GM18498 (cell line): ENCODE measurements around the gene ERI3.
"Not testable (repeated sequence)": the region's sequence is repeated elsewhere in the genome, so short reads cannot be mapped to it uniquely, and the experiment has no call there.

Experiments used
- ATAC-seq: cut with Tn5 transposase; IDR thresholded peaks from one replicate; pipeline ENCODE4 v1.9.1; 2021; ENCODE audit warnings: mild to moderate bottlenecking, moderate library complexity; ENCODE audit not compliant: unreplicated experiment

ERI3 gene

GRCh38 chr1:44217809-44218410 is 137.1 kb downstream of the ERI3 start:
- no peak for ATAC-seq

DNA sequence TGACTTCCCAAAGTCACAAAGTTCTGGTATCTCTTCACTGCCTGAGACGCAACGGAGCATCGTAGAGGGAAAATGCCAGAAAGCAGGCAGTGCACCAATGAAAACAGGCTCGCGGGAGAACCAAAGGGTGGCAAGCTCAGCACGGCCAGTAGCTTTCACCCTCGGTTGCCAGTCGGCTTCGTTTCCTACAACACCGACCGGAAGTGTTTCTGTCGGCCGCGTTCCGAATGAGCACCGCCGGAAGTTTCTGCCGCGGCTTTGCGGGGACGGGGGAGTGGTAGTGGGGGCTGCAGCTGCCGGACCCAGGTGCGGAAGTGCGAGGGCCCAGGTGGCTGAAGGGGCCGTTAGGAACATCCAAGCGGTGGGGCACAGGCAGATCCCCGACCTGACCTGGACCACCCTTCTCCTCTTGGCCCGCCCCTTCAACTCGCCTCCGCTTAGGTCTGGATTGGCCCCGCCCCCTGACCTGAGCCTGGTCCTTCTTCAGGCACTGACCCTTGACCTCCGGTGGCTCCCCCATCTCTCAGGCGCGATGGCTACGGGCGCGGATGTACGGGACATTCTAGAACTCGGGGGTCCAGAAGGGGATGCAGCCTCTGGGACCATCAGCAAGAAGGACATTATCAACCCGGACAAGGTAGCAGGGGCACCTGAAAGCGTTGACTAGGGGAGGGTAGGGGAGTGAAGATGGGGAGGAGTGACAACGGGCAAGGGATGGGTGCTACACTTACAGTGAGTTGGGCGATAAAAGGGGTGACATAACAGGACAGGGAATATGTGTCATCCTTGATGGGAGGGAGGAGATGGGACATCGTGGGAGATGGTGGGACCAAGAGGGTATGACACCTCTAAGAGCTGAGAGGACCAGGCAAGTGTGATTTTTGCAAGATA is 141.6 kb downstream of the ERI3 start, which contains the start of gene DMAP1:
DMAP1 (plus strand) TSS at position 250 of the 891 bp plus-strand sequence; CDS start at position 533, 283 bp downstream.
- ATAC-seq, result peak; percentile 76

DNA sequence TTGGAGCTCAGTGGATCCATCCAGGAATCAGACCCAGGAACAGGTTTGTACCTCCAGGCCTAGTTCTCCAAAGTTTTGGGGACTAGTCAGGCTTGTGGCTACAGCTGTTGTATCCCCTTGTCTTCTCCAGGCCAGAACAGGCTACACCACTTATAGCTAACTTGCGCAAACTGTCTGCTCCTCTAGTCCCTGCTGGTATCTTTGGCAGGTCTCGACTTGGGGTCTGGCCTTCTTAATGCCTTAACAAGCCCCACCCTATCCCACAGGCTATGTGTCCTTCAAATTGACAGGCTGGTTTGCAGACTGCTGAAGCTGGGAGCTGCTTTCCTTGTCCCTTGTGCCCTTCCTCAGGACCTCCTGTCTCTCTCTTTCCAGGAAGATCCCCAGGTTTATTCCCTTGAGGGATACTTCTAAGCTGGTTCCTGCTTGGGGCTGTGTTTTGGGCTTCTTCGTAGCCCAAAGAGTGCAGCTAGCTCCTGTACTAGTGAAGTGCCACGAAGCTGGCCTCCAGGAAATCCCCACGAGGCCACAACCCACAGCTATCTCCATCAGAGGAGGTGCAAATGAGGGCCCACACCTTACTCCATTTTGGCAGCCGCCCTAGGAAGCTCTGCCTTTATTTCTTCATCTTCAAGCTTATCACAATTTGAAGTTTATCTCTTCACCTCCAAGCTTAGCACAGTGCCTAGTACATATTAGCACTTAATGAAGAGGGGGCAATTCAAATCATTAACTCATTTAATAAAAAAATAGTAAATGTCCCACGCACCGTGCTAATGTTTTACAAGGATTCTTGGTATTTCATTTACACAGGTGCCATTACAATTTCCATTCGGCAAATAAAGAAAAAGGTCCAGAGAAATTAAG is 142.5 kb downstream of the ERI3 start:
- ATAC-seq, result no peak

- ATAC-seq, result no peak
Observed at GRCh38 chr1:44210595-44210994, 144.5 kb downstream of the ERI3 start.

DNA sequence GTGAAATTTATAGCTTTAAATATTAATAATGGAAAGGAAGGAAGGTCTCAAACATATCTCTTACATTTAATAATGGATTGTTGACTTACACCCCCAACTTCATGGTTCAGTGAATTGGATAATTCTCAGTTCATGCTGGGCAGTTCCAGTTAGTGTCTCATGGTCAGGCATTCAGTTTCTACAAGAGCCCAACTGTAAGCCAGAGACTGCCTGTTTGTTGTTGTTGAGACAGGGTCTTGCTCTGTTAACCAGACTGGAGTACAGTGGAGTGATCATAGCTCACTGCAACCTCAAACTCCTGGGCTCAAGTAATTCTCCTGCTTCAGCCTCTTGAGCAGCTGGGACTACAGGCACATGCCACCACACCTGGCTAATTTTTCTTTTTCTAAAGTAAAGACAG is 146.8 kb downstream of the ERI3 start:
- no peak for ATAC-seq

DNA sequence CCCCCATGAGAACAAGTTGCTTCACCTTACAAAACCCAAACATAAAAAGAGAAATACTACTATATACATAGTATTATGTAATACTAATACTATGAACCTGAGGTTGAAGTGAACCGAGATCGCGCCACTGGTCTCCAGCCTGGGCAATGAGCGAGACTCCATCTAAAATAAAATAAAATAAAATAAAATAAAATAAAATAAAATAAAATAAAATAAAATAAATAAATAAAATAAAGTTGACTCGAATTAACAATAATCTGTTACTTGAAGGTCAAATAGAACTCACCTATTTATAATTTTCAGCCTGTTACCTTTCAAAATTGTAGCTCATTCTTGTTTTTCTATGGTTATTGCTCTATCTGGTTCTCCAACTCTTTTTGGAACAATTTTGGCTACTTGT is 148.5 kb downstream of the ERI3 start:
- ATAC-seq, result not testable (repeated sequence)

GRCh38 chr1:44200336-44200735 is 154.7 kb downstream of the ERI3 start:
- no peak for ATAC-seq

- no peak for ATAC-seq
Observed at GRCh38 chr1:44174630-44175029, 180.4 kb downstream of the ERI3 start.
